IMR-90 (cell line): ENCODE measurements around the gene LLGL2. TPM values are rescaled to one million over a fixed set of nuclear protein-coding genes. Genes with fewer than 3 reads are reported as not detected.

ENCODE experiments used
- ATAC-seq: fragments of 200-7000 bp; cut with Tn5 transposase; 2 replicates; pipeline ENCODE4 v1.9.1; 2020; ENCODE audit warnings: low read depth, mild to moderate bottlenecking, moderate library complexity
- BruUV-seq: library from RNA; stranded (reverse); fragments of 400-500 nt; replicated peaks from 2 replicates; lab custom pipeline; 2021; lab: Mats Ljungman, UMichigan
- CTCF ChIA-PET: fragments of 300-600 bp; formaldehyde crosslinking; extraction: SDS; loops from one replicate; lab custom pipeline; 2021; ENCODE audit warnings: antibody characterized with exemption; lab: Yijun Ruan, JAX
- POLR2A ChIA-PET: fragments of 300-600 bp; sonication (Branson Sonifier 250); formaldehyde crosslinking; loops from one replicate; lab custom pipeline; 2022; ENCODE audit warnings: antibody characterized with exemption; ENCODE audit not compliant: unreplicated experiment; lab: Charles Lee
- DNase-seq: peaks from one replicate; pipeline ENCODE4 v3.0.0; 2013
- H2AFZ ChIP-seq: replicated peaks from 2 replicates; pipeline ENCODE3; 2013; ENCODE audit warnings: low read length, mild to moderate bottlenecking; ENCODE audit not compliant: poor library complexity
- H2AK5ac ChIP-seq: 2 replicates; pipeline ENCODE4 v1.6.1; 2013; ENCODE audit warnings: low read depth, low read length, inconsistent platforms
- H2AK9ac ChIP-seq: replicated peaks from 2 replicates; pipeline ENCODE3; 2013; ENCODE audit warnings: mild to moderate bottlenecking, low read depth, low read length, moderate library complexity; ENCODE audit not compliant: poor library complexity
- H2BK120ac ChIP-seq: 2 replicates; pipeline ENCODE4 v1.6.1; 2013; ENCODE audit warnings: low read depth, low read length, inconsistent platforms
- H2BK15ac ChIP-seq: 3 replicates; pipeline ENCODE4 v1.6.1; 2013; ENCODE audit warnings: low read depth, low read length, inconsistent platforms
- H2BK20ac ChIP-seq: 2 replicates; pipeline ENCODE4 v1.6.1; 2013; ENCODE audit warnings: low read depth, mild to moderate bottlenecking, inconsistent platforms, low read length, moderate library complexity
- H2BK5ac ChIP-seq: 2 replicates; pipeline ENCODE4 v1.6.1; 2013; ENCODE audit warnings: mild to moderate bottlenecking, low read depth, low read length, inconsistent platforms; ENCODE audit not compliant: poor library complexity, severe bottlenecking
- H3K14ac ChIP-seq: replicated peaks from 2 replicates; pipeline ENCODE4 v1.6.1; 2013; ENCODE audit warnings: low read depth, low read length, inconsistent platforms
- H3K18ac ChIP-seq: 2 replicates; pipeline ENCODE4 v1.6.1; 2013; ENCODE audit warnings: low read depth, low read length, control low read depth
- H3K23ac ChIP-seq: 2 replicates; pipeline ENCODE4 v1.6.1; 2013; ENCODE audit warnings: low read depth, low read length, inconsistent platforms
- H3K27ac ChIP-seq: 2 replicates; pipeline ENCODE4 v1.5.1; 2013; ENCODE audit warnings: mild to moderate bottlenecking, control low read depth, low read length; ENCODE audit not compliant: insufficient read depth
- H3K27me3 ChIP-seq: 2 replicates; pipeline ENCODE4 v1.6.1; 2013; ENCODE audit warnings: low read length; ENCODE audit not compliant: control insufficient read depth, insufficient read depth
- H3K36me3 ChIP-seq: 2 replicates; pipeline ENCODE4 v1.6.1; 2013; ENCODE audit warnings: low read length, mixed read lengths; ENCODE audit not compliant: control insufficient read depth, insufficient read depth
- H3K4ac ChIP-seq: 2 replicates; pipeline ENCODE4 v1.6.1; 2013; ENCODE audit warnings: low read depth, low read length, inconsistent platforms
- H3K4me1 ChIP-seq: 2 replicates; pipeline ENCODE4 v1.6.1; 2013; ENCODE audit warnings: low read length, mixed read lengths; ENCODE audit not compliant: control insufficient read depth, insufficient read depth
- H3K4me2 ChIP-seq: 2 replicates; pipeline ENCODE4 v1.6.1; 2013; ENCODE audit warnings: low read depth, mild to moderate bottlenecking, control low read depth, low read length, moderate library complexity
- H3K4me3 ChIP-seq: 2 replicates; pipeline ENCODE4 v1.5.1; 2013; ENCODE audit warnings: low read depth, mild to moderate bottlenecking, control low read depth, low read length, moderate library complexity; ENCODE audit not compliant: insufficient read depth
- H3K56ac ChIP-seq: 2 replicates; pipeline ENCODE4 v1.6.1; 2013; ENCODE audit warnings: low read length, inconsistent platforms; ENCODE audit not compliant: insufficient read depth; ENCODE audit errors: extremely low read depth
- H3K79me1 ChIP-seq, 2 experiments: 2 replicates each; pipeline ENCODE4 v1.6.1; 2013; ENCODE audit warnings: low read length in 2 of 2, inconsistent platforms in 1 of 2, low read depth in 1 of 2
- H3K9ac ChIP-seq: 2 replicates; pipeline ENCODE4 v1.6.1; 2013; ENCODE audit warnings: low read depth, low read length, control low read depth
- H3K9me1 ChIP-seq: 2 replicates; pipeline ENCODE4 v1.6.1; 2013; ENCODE audit warnings: low read length, inconsistent platforms; ENCODE audit not compliant: insufficient read depth
- H3K9me3 ChIP-seq: 2 replicates; pipeline ENCODE4 v1.6.1; 2013; ENCODE audit warnings: low read length; ENCODE audit not compliant: control insufficient read depth, insufficient read depth
- H4K20me1 ChIP-seq: 2 replicates; pipeline ENCODE4 v1.6.1; 2013; ENCODE audit warnings: low read length, inconsistent platforms; ENCODE audit not compliant: insufficient read depth
- H4K5ac ChIP-seq: 2 replicates; pipeline ENCODE4 v1.6.1; 2013; ENCODE audit warnings: mild to moderate bottlenecking, low read depth, low read length, control low read depth
- H4K8ac ChIP-seq, 2 experiments: 2 replicates each; pipeline ENCODE4 v1.6.1; 2013; ENCODE audit warnings: low read depth in 2 of 2, low read length in 2 of 2, control low read depth in 1 of 2, inconsistent platforms in 1 of 2
- H4K91ac ChIP-seq: 2 replicates; pipeline ENCODE4 v1.6.1; 2013; ENCODE audit warnings: low read depth, low read length, inconsistent platforms; ENCODE audit not compliant: insufficient read depth
- BHLHE40 ChIP-seq: fragments of 150-350 bp; IDR thresholded peaks from 2 replicates; pipeline ENCODE4 v1.6.1; 2016; ENCODE audit warnings: mild to moderate bottlenecking, low read depth, low read length
- FOS ChIP-seq: fragments of 150-350 bp; IDR thresholded peaks from 2 replicates; pipeline ENCODE4 v1.6.1; 2016; ENCODE audit warnings: low read depth, low read length
- RAD21 ChIP-seq: IDR thresholded peaks from 2 replicates; pipeline ENCODE4 v1.6.1; 2012; ENCODE audit warnings: low read length, improper control_type of control experiment
- SMC3 ChIP-seq: fragments of 150-350 bp; IDR thresholded peaks from 2 replicates; pipeline ENCODE4 v1.6.1; 2016; ENCODE audit warnings: low read depth, mild to moderate bottlenecking, antibody characterized with exemption, low read length, moderate library complexity
- WGBS, 2 experiments: methylation state at CpG; one replicate each; pipeline versions ENCODE4 v1.1.5 to v1.1.7; 2013; ENCODE audit warnings: missing lambda C conversion rate in 2 of 2; ENCODE audit not compliant: insufficient read length in 1 of 2; ENCODE audit errors: extremely low coverage in 2 of 2; 5-methylcytosine and 5-hydroxymethylcytosine counted together
- dilution Hi-C: fragments of 300-500 bp; cut with HindIII; formaldehyde crosslinking; loops from one replicate; pipeline ENCODE4 v1.14.3; 2018; ENCODE audit warnings: low sequenced_read_pairs; ENCODE audit not compliant: unreplicated experiment
- in situ Hi-C: fragments of 300-500 bp; cut with MboI; formaldehyde crosslinking; loops from 3 replicates; pipeline ENCODE4 v1.14.3; 2019; ENCODE audit warnings: low sequenced_read_pairs, inconsistent platforms, mixed read lengths
- intact Hi-C: fragments of 100-400 bp; cut with micrococcal nuclease; formaldehyde crosslinking; loops from 2 replicates; pipeline ENCODE4 v1.10.0; 2022
- polyA plus RNA-seq, 3 experiments: library from polyadenylated mRNA; depleted of rRNA; stranded (reverse); fragments of >200 nt; gene quantifications; 2 replicates each; pipeline ENCODE4 v1.2.3, GENCODE V29; 2012; ENCODE audit warnings: low replicate concordance in 1 of 3
- total RNA-seq: library from RNA; depleted of rRNA; stranded (reverse); fragments of >200 nt; gene quantifications from 2 replicates; pipeline ENCODE4 v1.2.3, GENCODE V29; 2012
- TF ChIP-seq, protein P1 (sequence below): conservative IDR thresholded peaks from 2 replicates; pipeline ENCODE4 v1.5.1; 2012; ENCODE audit warnings: mild to moderate bottlenecking, low read depth, low read length, improper control_type of control experiment

Gene LLGL2
- total and polyA plus RNA-seq, 2 of the 4 experiments (the other 2 are of a cell fraction), result 0.54 to 0.72 TPM

DNA sequence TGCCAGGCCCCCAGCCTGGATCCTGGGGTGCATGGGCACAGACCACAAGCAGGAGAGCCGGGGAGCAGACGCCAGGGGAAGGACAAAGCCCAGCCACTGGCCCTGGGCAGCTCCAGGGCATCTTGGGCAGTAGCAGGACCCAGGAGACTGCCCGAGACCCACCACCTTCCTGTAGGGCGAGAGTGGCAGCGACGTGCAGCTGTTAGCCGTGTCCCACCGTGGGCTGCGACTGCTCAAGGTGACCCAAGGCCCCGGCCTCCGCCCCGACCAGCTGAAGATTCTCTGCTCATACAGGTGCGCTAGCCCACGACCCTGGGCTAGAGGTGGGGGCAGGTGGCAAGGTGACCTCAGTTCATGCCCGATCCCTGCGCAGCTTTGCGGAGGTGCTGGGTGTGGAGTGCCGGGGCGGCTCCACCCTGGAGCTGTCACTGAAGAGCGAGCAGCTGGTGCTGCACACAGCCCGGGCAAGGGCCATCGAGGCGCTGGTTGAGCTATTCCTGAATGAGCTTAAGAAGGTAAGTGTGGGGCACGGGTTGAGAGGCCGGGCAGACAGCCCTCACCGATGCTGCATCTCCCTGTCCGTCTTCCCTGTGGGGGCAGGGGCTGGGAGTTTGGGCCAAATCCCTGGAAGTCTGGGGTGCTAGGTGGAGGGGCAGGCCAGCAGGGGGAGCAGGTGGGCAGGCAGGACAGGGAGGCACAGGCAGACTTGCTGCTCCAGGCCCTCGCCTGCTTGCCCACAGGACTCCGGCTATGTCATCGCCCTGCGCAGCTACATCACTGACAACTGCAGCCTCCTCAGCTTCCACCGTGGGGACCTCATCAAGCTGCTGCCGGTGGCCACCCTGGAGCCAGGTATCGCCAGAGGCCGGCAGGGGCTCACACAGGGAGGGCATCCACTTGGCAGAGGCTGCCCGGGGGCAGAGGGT, 94.3 kb downstream of the LLGL2 start:
- Histone ChIP-seq H3K9me1 (no peaks in the 10 kb centered on the region), H2AK9ac (no peak overlapping the region), H2BK15ac (no peak overlapping the region), H4K5ac (no peak overlapping the region), H4K20me1 (no peaks in the 10 kb centered on the region), H4K8ac (no peak overlapping the region), H2BK5ac (no peak overlapping the region), H3K27me3 (peaks cover 14% of the 10 kb centered on the region; the same call in 1 of the 2 replicates), H3K4me3 (no peak overlapping the region), H2AFZ (peak overlapping the region; percentile 58), H2AK5ac (no peak overlapping the region), H3K36me3 (no peaks in the 10 kb centered on the region), H3K18ac (no peak overlapping the region), H3K9ac (no peak overlapping the region), H3K9me3 (no peaks in the 10 kb centered on the region), H2BK20ac (no peak overlapping the region), H3K4me2 (no peak overlapping the region), H3K4me1 (peaks cover 5% of the 10 kb centered on the region; the same call in 1 of the 2 replicates), H3K4ac (no peak overlapping the region), H3K27ac (no peak overlapping the region), H3K14ac (no peak overlapping the region), H3K23ac (no peak overlapping the region), H2BK120ac (no peak overlapping the region), H3K79me1 (no peaks in the 10 kb centered on the region), H3K56ac (no peak overlapping the region), H4K91ac (no peak overlapping the region)
- ChIA-PET CTCF (interaction anchor here (0.6 to 1.9 kb wide), 3 partner anchors 14 to 164 kb away, joined by 3 to 6 read pairs (median 4); partner anchors contain the start of genes SMIM5 and TMEM94), POLR2A (no interaction called here)
- TF ChIP-seq SMC3, result peak; percentile 46
- TF ChIP-seq FOS, result no peak
- TF ChIP-seq, protein P1, sequence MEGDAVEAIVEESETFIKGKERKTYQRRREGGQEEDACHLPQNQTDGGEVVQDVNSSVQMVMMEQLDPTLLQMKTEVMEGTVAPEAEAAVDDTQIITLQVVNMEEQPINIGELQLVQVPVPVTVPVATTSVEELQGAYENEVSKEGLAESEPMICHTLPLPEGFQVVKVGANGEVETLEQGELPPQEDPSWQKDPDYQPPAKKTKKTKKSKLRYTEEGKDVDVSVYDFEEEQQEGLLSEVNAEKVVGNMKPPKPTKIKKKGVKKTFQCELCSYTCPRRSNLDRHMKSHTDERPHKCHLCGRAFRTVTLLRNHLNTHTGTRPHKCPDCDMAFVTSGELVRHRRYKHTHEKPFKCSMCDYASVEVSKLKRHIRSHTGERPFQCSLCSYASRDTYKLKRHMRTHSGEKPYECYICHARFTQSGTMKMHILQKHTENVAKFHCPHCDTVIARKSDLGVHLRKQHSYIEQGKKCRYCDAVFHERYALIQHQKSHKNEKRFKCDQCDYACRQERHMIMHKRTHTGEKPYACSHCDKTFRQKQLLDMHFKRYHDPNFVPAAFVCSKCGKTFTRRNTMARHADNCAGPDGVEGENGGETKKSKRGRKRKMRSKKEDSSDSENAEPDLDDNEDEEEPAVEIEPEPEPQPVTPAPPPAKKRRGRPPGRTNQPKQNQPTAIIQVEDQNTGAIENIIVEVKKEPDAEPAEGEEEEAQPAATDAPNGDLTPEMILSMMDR, result peak; percentile 55
- peak; percentile 32 for TF ChIP-seq RAD21
- TF ChIP-seq BHLHE40, result no peak
- intact Hi-C loops, result no loop called here
- dilution Hi-C loops, result no loop called here
- DNase-seq, result peak; percentile 23
- WGBS, 2 experiments, result 70% methylated on average over 14 of the region's 36 CpGs; no CpG with 5 or more reads in 1 of the 2 experiments
- in situ Hi-C loops, result no loop called here
- ATAC-seq, result peak; percentile 68
- BruUV-seq, result no TSS peak
